Activated naive CD4-positive, alpha-beta T cell treated with anti-CD3 and anti-CD28 coated beads, Interleukin-2, amount 50 U/mL, for 72 hours (primary cell): ENCODE measurements around the gene FRMD4B. TPM values are rescaled to one million over a fixed set of nuclear protein-coding genes. Genes with fewer than 3 reads are reported as not detected.

ENCODE experiments used
- ATAC-seq, 2 donors: fragments of 150-1000 bp; cut with Tn5 transposase; 2 replicates each; pipeline ENCODE4 v1.10.0; 2021; ENCODE audit warnings: mild to moderate bottlenecking in 2 of 2, moderate library complexity in 2 of 2
- DNase-seq, 2 donors: peaks; one replicate each; pipeline ENCODE4 v3.0.0; 2021 to 2022; ENCODE audit warnings: low spot score in 2 of 2
- H3K27ac Mint-ChIP-seq, 2 donors: one replicate each; pipeline ENCODE4 v1.8.0; 2022; ENCODE audit warnings: mild to moderate bottlenecking in 2 of 2, mixed read lengths in 2 of 2
- H3K36me3 Mint-ChIP-seq, 2 donors: one replicate each; pipeline ENCODE4 v1.8.0; 2022; ENCODE audit warnings: mixed read lengths in 2 of 2
- H3K9me3 Mint-ChIP-seq, 2 donors: one replicate each; pipeline ENCODE4 v1.8.0; 2022; ENCODE audit warnings: mixed read lengths in 2 of 2
- total RNA-seq, 2 donors: library from RNA; stranded (reverse); gene quantifications; one replicate each; pipeline ENCODE4 v1.2.3, GENCODE V29; 2022

Gene FRMD4B
- total RNA-seq, 2 donors from 2014 or later, result 1.7 to 34.5 TPM

DNA sequence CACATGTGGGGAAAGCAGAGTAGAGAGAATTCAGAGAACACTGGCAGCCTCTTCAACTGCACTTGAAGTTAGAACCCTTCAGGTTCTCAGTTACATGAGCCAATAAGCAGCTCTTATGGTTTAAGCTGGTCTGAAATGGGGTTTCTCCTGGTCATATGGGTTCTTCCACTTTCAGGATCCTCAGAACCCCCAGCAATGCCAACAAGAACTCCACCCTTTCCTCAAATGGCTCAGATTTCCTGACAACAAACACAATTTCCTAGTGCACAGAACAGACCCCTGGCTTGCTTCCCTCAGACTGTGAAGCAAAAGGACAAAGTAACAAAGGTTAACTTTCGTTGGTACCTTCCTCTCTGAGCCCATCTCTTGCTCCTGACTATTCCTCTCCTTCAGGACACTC is 23.9 kb upstream of the FRMD4B start:
- H3K9me3 Mint-ChIP-seq, result peaks cover 4 to 7% of the 10 kb centered on the region in 2 donors
- DNase-seq (no peak), ATAC-seq (no peak)
- H3K36me3 Mint-ChIP-seq, result no peaks in the 10 kb centered on the region
- H3K27ac Mint-ChIP-seq, result no peak overlapping the region

DNA sequence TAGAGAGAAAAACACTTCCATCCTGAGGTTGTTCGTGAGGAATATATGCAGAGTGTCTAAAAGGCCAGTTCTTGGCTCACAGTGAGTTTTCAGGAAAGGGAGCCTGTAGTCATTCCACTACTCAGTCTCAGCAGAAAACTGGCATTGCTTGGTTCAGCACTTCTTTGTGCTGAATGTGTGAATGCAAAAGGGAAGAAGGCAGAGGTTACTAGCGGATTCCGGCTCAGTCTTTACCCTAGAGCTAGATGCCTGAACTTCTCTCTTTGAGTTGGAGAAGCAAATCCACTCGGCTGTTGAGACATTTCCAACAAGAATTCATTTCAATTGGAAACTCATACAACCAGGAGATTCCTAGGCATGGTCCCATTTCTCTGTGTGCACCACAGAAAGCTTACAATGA is 23.1 kb upstream of the FRMD4B start:
- ATAC-seq (no peak), DNase-seq (no peak)
- Mint-ChIP-seq H3K9me3 (peaks cover 4 to 12% of the 10 kb centered on the region in 2 donors), H3K27ac (no peak overlapping the region), H3K36me3 (no peaks in the 10 kb centered on the region)

GRCh38 chr3:69408542-69408941 is 22.7 kb upstream of the FRMD4B start:
- no peak for DNase-seq
- ATAC-seq, result no peak
- peaks cover 4 to 12% of the 10 kb centered on the region in 2 donors for H3K9me3 Mint-ChIP-seq
- no peak overlapping the region for H3K27ac Mint-ChIP-seq
- no peaks in the 10 kb centered on the region for H3K36me3 Mint-ChIP-seq

DNA sequence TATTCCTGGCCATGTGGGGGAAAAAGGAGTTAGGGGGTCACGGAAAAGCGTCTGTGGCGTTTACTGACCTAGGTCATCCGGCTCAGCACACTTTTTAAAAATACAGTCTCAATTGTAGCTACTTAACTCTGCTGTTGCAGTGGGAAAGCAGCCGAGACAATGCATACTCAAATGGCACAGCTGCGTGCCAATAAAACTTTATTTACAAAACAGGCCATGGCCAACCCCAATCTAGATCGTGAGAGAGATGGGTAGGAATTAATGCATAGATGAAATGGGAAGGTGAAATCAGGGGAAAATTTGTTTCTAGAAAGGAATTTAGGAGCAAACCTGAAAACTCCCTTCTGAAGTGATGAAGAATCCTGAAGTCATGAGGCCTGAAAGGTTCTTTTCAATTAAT is 22.0 kb upstream of the FRMD4B start:
- H3K27ac Mint-ChIP-seq, result no peak overlapping the region
- ATAC-seq (no peak), DNase-seq (no peak)
- no peaks in the 10 kb centered on the region for H3K36me3 Mint-ChIP-seq
- peaks cover 4 to 12% of the 10 kb centered on the region in 2 donors for H3K9me3 Mint-ChIP-seq

- Mint-ChIP-seq H3K36me3 (no peaks in the 10 kb centered on the region), H3K9me3 (peaks cover 4 to 12% of the 10 kb centered on the region in 2 donors), H3K27ac (no peak overlapping the region)
- ATAC-seq (no peak), DNase-seq (no peak)
These were observed 20.3 kb upstream of the FRMD4B start for GRCh38 chr3:69406163-69406562.

DNA sequence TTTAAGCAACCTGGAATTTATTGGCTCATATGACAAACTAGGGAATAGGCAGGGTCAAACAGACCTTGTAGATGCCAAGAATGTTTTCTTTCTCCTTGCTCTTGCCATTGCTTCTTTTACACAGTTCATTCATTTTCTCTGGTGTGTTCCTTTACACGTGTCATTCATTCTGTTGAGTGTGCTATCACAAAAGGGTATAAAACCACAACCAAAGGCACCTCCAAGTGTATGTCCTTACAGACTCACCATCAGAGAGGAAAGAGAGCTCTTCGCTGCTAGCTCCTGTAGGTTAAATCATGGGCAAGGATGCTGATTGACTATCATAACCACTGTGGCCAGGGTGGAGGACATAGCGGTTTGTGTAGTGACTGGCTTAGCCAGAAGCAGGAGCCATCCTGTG is 19.2 kb upstream of the FRMD4B start:
- no peak overlapping the region for H3K27ac Mint-ChIP-seq
- H3K36me3 Mint-ChIP-seq, result no peaks in the 10 kb centered on the region
- DNase-seq (no peak), ATAC-seq (no peak)
- peaks cover 4 to 12% of the 10 kb centered on the region in 2 donors for H3K9me3 Mint-ChIP-seq

- Mint-ChIP-seq H3K36me3 (no peaks in the 10 kb centered on the region), H3K27ac (no peak overlapping the region)
- no peak for ATAC-seq
These were observed 17.6 kb upstream of the FRMD4B start for GRCh38 chr3:69403454-69403853.

GRCh38 chr3:69400683-69401082 is 14.8 kb upstream of the FRMD4B start:
- ATAC-seq, result no peak
- Mint-ChIP-seq H3K9me3 (peaks cover 4 to 10% of the 10 kb centered on the region in 2 donors), H3K36me3 (no peaks in the 10 kb centered on the region), H3K27ac (no peak overlapping the region)
- DNase-seq, result no peak

More at GRCh38 chr3:69403454-69403853, 17.6 kb upstream of the FRMD4B start:
- H3K9me3 Mint-ChIP-seq, result peaks cover 4 to 15% of the 10 kb centered on the region in 2 donors
- no peak for DNase-seq

- Mint-ChIP-seq H3K27ac (no peak overlapping the region), H3K36me3 (no peaks in the 10 kb centered on the region), H3K9me3 (peaks cover 0 to 4% of the 10 kb centered on the region in 2 donors)
- DNase-seq, result no peak
- ATAC-seq, result no peak
These were observed 7.0 kb upstream of the FRMD4B start for GRCh38 chr3:69392850-69393249.

DNA sequence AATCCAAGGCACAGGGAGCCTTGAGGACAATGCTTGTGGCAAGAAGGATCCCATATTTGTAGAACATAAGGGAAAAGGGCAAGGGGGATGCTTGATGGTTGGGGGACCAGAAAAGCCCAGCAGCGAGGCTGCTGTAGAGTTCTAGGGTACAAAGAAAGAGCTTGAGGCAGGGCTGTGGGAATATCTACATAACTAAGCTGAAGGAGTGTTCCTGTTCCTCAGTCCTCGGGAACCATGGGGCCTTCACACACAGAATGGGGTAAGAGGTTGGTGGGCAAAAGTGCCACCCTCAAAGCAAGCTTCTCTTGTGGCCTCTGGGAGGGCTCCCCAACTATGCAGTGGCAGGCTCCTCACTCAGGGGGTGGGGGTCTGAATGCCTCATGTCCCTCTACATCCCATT is 6.5 kb upstream of the FRMD4B start:
- no peak overlapping the region for H3K27ac Mint-ChIP-seq
- peaks cover 0 to 4% of the 10 kb centered on the region in 2 donors for H3K9me3 Mint-ChIP-seq

GRCh38 chr3:69391554-69391953 is 5.7 kb upstream of the FRMD4B start:
- Mint-ChIP-seq H3K36me3 (no peaks in the 10 kb centered on the region), H3K9me3 (peaks cover 0 to 4% of the 10 kb centered on the region in 2 donors), H3K27ac (no peak overlapping the region)
- DNase-seq (no peak), ATAC-seq (no peak)

More for the DNA sequence above, 6.5 kb upstream of the FRMD4B start:
- no peaks in the 10 kb centered on the region for H3K36me3 Mint-ChIP-seq
- DNase-seq (no peak), ATAC-seq (no peak)

GRCh38 chr3:69390771-69391170 is 4.9 kb upstream of the FRMD4B start:
- Mint-ChIP-seq H3K27ac (no peak overlapping the region), H3K9me3 (peaks cover 0 to 4% of the 10 kb centered on the region in 2 donors), H3K36me3 (no peaks in the 10 kb centered on the region)
- DNase-seq (no peak), ATAC-seq (no peak)

GRCh38 chr3:69389520-69390248 is 3.8 kb upstream of the FRMD4B start:
- ATAC-seq (no peak), DNase-seq (no peak)
- Mint-ChIP-seq H3K9me3 (no peaks in the 10 kb centered on the region), H3K36me3 (no peaks in the 10 kb centered on the region), H3K27ac (no peak overlapping the region)

DNA sequence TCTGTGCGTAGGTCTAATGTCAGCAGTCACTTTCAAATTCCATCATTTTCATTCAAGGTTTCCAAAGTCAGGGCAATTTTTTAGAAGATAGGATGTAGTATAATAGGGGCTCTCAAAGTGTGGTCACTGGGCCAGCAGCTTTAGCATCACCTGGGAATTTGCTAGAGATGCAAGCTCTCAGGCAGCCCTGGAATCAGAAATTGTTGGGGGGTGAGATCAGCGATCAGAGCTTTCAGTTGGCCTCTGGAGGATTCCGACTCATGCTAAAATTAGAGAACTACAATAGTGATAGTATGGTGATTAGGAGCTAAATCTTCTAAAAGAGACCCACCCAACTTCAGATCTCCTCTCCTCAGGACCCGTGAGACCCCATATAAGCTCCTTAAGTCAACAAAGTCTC is 2.4 kb upstream of the FRMD4B start:
- ATAC-seq (no peak), DNase-seq (no peak)
- no peak overlapping the region for H3K27ac Mint-ChIP-seq
- no peaks in the 10 kb centered on the region for H3K9me3 Mint-ChIP-seq
- H3K36me3 Mint-ChIP-seq, result no peaks in the 10 kb centered on the region

DNA sequence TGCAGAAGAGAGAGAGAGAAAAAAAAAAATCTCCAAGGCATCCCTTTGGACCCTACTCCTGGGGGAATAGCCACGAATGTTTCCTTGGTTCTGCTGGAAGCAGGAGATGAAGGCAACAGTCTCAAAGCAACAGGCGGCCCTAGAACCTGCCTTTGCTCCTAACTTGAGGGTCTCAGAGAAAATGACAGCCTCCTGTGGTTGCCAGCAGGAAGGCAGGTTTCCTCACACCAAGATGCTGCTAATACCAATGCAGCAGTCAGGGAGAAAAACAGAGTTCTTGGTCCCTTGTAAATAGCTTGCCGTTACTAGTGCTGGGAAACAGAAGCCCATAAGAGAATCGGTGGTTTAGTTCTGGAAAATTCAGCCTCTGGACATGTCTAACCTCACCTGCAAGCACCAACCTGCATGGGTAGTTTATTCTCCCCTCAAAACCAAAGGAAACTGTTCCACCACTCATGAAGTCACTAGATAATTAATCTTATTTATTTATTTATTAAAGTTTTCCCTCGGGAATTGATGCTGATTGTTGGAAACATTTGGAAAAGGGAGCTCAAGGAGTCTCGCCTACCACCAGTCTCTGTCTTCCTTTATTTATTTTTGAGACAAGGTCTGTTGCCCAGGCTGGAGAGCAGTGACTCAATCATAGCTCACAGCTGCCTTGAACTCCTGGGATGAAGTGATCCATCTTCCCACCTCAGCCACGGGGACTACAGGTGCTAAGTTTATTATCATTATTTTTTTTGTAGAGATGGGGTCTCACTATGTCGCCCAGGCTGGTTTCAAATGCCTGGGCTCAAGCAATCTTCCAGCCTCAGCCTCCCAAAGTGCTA is 883 bp upstream of the FRMD4B start:
- H3K9me3 Mint-ChIP-seq, result no peaks in the 10 kb centered on the region
- no peak for ATAC-seq
- DNase-seq, result no peak
- no peak overlapping the region for H3K27ac Mint-ChIP-seq
- no peaks in the 10 kb centered on the region for H3K36me3 Mint-ChIP-seq

GRCh38 chr3:69385123-69385722 is 665 bp downstream of the FRMD4B start:
- ATAC-seq (peak in 1 of 2 donors; percentile 11), DNase-seq (no peak)
- no peaks in the 10 kb centered on the region for H3K36me3 Mint-ChIP-seq
- no peaks in the 10 kb centered on the region for H3K9me3 Mint-ChIP-seq
- H3K27ac Mint-ChIP-seq, result no peak overlapping the region

DNA sequence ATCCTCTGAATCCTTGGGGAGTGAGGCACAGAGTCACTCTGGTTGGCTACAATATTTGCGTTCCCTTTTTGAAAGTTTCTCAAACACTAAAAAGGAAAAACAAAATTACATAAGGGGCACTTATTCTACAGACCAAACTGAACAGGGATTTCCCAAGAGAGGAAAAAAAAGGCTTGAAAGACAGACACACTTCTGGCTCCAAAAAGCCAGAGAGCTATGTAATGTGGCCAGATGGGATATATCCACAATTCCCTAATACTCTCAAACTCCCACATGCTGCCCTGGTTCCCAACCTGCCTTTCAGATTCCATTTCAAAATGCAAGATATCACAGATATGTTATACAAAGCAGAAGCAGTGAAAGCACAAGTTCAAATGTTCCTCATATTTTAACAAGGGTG is 1.6 kb downstream of the FRMD4B start:
- Mint-ChIP-seq H3K27ac (no peak overlapping the region), H3K36me3 (no peaks in the 10 kb centered on the region), H3K9me3 (no peaks in the 10 kb centered on the region)
- DNase-seq (no peak), ATAC-seq (no peak)
